GM21723 (cell line): Measurements from ENCODE around the gene AEBP1.

Experiments used
- ATAC-seq: cut with Tn5 transposase; IDR thresholded peaks from one replicate; pipeline ENCODE4 v1.9.1; 2021; ENCODE audit warnings: mild to moderate bottlenecking, moderate library complexity; ENCODE audit not compliant: unreplicated experiment

The AEBP1 gene

GRCh38 chr7:44066494-44067063, 37.6 kb upstream of the AEBP1 start:
- no peak for ATAC-seq

DNA sequence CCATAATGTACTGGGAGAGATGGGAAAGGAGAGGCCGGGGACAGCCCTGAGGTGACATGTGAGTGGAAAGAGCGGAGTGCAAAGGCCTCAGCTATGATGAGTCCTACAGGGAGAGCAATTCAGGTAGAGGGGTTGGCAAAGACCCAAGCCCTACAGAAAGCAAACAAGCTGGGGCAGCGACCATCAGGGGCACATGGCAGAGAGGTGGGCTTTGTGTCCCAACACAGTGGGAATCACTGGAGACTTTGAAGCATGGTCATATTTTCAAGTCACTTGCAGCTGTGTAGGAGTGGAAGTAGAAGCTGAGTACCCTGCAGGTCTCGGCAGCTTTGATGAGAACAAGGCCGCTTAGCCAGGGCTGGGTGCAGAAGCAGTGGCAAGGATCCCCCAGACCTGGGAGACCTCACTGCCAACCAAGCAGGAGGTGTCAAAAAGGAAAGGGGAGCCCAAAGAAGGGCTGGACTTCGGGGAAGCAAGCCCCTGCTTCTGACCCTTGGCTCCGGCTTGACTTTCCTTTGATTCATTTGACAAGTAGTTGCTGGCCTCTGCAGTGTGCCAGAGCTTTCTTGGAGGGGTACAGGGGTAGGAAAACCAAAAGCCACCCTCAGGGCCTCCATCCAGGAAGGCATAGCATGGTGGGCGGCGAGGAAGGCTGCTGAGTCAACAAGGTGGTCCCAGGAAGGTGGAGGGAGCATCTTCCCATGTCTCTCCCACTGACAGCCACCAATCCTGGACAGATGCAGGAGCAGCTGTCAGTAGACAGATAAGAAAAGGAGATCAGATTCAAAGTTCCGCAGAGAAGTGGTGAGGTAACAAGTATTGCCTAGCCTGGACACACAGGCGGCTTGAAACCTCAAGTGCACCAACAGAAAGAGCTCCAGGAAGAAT, 36.8 kb upstream of the AEBP1 start:
- no peak for ATAC-seq

DNA sequence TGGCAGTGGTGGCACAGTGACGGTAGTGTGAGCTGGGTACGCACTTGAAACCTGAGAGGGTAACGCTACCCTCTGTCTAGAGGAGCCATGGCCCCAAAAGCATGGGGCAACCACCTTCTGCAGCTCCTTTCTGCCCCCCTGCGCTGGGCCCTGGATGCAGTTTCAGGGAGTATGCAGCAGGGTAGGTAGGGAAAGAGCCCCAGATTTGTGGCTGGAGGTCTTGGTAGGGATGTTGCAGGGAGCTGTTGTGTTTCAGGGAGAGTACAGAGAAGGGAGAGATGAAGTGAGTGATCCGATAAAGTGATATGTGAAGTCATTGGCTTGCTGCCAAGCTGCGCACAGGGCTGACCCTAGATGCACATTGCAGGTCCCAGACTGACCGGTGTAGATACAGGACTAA, 36.1 kb upstream of the AEBP1 start:
- no peak for ATAC-seq

GRCh38 chr7:44071726-44072363, 32.3 kb upstream of the AEBP1 start:
- ATAC-seq, result no peak

GRCh38 chr7:44072364-44073231, 31.5 kb upstream of the AEBP1 start:
- ATAC-seq, result no peak

- ATAC-seq, result peak; percentile 46
Observed at GRCh38 chr7:44073664-44074348, 30.3 kb upstream of the AEBP1 start.

DNA sequence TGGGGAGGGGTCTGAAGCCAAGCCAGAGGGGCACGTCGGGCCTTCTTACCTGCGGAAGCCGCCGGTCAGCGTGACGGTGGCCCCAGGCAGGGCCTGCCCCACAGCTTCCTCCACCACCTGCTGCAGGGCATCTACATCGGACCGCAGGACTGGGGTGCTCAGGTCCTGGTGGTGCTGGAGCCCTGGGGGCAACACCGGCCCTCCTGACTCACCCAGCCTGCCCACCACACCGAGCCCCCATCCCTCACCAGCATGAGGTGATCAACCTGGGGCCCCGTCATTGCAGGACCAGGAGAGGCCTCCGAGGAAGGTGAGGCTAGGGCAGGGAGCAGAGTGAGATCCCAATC, 29.8 kb upstream of the AEBP1 start:
- no peak for ATAC-seq

GRCh38 chr7:44075296-44076075, 28.7 kb upstream of the AEBP1 start:
- no peak for ATAC-seq

GRCh38 chr7:44076101-44076895, 27.8 kb upstream of the AEBP1 start:
- no peak for ATAC-seq

- ATAC-seq, result no peak
Observed at GRCh38 chr7:44077061-44077460, 27.1 kb upstream of the AEBP1 start.

- no peak for ATAC-seq
Observed at GRCh38 chr7:44077681-44078091, 26.5 kb upstream of the AEBP1 start.

- no peak for ATAC-seq
Observed at GRCh38 chr7:44078521-44078920, 25.6 kb upstream of the AEBP1 start.

GRCh38 chr7:44079331-44080021, 24.7 kb upstream of the AEBP1 start:
- ATAC-seq, result no peak

DNA sequence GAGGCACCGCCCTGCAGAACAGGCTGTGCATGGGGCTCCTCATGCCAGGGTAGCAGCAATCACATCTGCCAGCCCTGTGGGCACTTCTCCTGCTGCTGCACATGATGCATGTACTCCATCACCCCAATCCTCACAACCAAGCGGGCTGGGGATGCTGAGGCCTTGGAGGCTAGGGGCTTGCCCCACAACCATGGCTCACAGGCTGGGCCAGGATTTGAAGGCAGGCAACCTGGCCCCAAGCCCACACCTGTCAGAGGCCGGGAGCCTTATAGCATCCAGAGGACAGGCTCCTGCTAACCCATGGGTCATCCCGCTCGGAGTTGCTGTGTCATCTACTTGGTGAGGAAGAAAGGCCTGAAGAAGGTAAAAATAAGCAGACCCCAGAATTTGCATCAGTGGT, 24.0 kb upstream of the AEBP1 start:
- ATAC-seq, result no peak

- no peak for ATAC-seq
Observed at GRCh38 chr7:44080686-44081265, 23.4 kb upstream of the AEBP1 start.

GRCh38 chr7:44081266-44081748, 22.8 kb upstream of the AEBP1 start:
- no peak for ATAC-seq

DNA sequence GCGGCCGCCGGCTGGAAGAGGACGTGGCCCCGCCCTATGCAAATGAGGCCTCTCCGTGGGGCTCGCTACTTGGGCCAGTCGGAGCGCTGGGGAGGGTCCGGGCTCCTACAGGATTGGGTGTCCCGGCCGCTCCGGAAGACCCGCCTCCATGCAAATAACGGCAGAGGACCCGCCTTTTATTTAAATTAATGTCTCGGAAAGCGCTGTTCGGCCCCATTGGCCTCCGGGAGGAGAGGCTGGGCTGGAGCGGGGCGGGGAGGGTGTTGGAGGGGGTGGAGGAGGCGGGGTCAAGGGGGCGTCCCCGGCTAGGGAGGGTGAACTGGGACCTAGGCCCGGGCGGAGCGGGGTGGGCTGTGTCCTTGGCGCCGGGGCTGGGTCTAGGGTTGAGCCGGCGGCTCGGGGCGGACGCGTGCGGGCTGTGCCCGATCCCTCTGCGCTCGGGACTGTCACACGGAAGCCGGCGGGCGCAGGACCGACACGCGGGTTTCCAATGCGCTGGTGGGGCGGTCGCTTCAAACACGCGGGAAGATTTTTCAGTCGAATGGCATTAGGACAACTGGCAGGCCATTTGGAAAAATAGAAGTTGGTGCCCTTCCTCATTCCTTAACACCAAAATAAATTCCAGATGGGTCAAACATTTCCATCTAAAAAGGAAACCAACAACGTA, 21.5 kb upstream of the AEBP1 start:
- ATAC-seq, result peak; percentile 92
